Muscle layer of duodenum (tissue), 2 donors: Measurements from ENCODE around the gene ATXN7.

Source experiments
- H3K27ac ChIP-seq: one replicate; pipeline ENCODE4 v1.7.0; 2013; ENCODE audit warnings: mild to moderate bottlenecking, low read length
- H3K27me3 ChIP-seq: one replicate; pipeline ENCODE4 v1.7.0; 2013; ENCODE audit warnings: low read depth, mild to moderate bottlenecking, control low read depth, low read length
- H3K36me3 ChIP-seq, 2 donors: one replicate each; pipeline ENCODE4 v1.7.0; 2013; ENCODE audit warnings: low read length in 2 of 2, control low read depth in 1 of 2, mild to moderate bottlenecking in 1 of 2; ENCODE audit not compliant: insufficient read depth in 2 of 2, control insufficient read depth in 1 of 2
- H3K4me1 ChIP-seq, 2 donors: one replicate each; pipeline ENCODE4 v1.7.0; 2013; ENCODE audit warnings: low read length in 2 of 2, mild to moderate bottlenecking in 2 of 2, control low read depth in 1 of 2, moderate library complexity in 1 of 2; ENCODE audit not compliant: insufficient read depth in 2 of 2, control insufficient read depth in 1 of 2
- H3K4me3 ChIP-seq, 2 donors: one replicate each; pipeline ENCODE4 v1.7.0; 2013; ENCODE audit warnings: low read length in 2 of 2, low read depth in 1 of 2, mild to moderate bottlenecking in 1 of 2
- H3K9me3 ChIP-seq, 2 donors: one replicate each; pipeline ENCODE4 v1.7.0; 2013; ENCODE audit warnings: low read length in 2 of 2, control low read depth in 1 of 2, mild to moderate bottlenecking in 1 of 2; ENCODE audit not compliant: control insufficient read depth in 1 of 2
- donor health status: healthy.

Gene ATXN7

GRCh38 chr3:63955830-63956545 is 92.3 kb downstream of the ATXN7 start:
- Histone ChIP-seq H3K9me3 (no peaks in the 10 kb centered on the region), H3K4me3 (no peak overlapping the region), H3K4me1 (peaks cover 15 to 45% of the 10 kb centered on the region in 2 donors), H3K27me3 (no peaks in the 10 kb centered on the region), H3K27ac (no peak overlapping the region), H3K36me3 (peaks cover 3 to 4% of the 10 kb centered on the region in 2 donors)

GRCh38 chr3:63959146-63959545 is 95.5 kb downstream of the ATXN7 start:
- no peaks in the 10 kb centered on the region for H3K9me3 ChIP-seq
- H3K27me3 ChIP-seq, result no peaks in the 10 kb centered on the region
- no peak overlapping the region for H3K4me3 ChIP-seq
- peaks cover 9 to 38% of the 10 kb centered on the region in 2 donors for H3K4me1 ChIP-seq
- H3K27ac ChIP-seq, result no peak overlapping the region
- H3K36me3 ChIP-seq, result peaks cover 2 to 3% of the 10 kb centered on the region in 2 donors

- Histone ChIP-seq H3K36me3 (peaks cover 0 to 3% of the 10 kb centered on the region in 2 donors), H3K27ac (peak overlapping the region; percentile 12), H3K4me3 (peak overlapping the region; percentile 49 to 56), H3K27me3 (no peaks in the 10 kb centered on the region), H3K4me1 (peaks cover 9 to 48% of the 10 kb centered on the region in 2 donors), H3K9me3 (no peaks in the 10 kb centered on the region)
Observed at GRCh38 chr3:63960048-63960711, 96.5 kb downstream of the ATXN7 start.

GRCh38 chr3:63961891-63962290 is 98.2 kb downstream of the ATXN7 start:
- no peaks in the 10 kb centered on the region for H3K27me3 ChIP-seq
- no peak overlapping the region for H3K4me3 ChIP-seq
- H3K36me3 ChIP-seq, result no peaks in the 10 kb centered on the region
- peaks cover 9 to 45% of the 10 kb centered on the region in 2 donors for H3K4me1 ChIP-seq
- H3K9me3 ChIP-seq, result no peaks in the 10 kb centered on the region
- H3K27ac ChIP-seq, result no peak overlapping the region

- no peak overlapping the region for H3K4me3 ChIP-seq
- H3K27ac ChIP-seq, result no peak overlapping the region
- H3K9me3 ChIP-seq, result no peaks in the 10 kb centered on the region
- no peaks in the 10 kb centered on the region for H3K27me3 ChIP-seq
- no peaks in the 10 kb centered on the region for H3K36me3 ChIP-seq
- peaks cover 16 to 52% of the 10 kb centered on the region in 2 donors for H3K4me1 ChIP-seq
Observed at GRCh38 chr3:63963496-63963895, 99.8 kb downstream of the ATXN7 start.

- no peaks in the 10 kb centered on the region for H3K9me3 ChIP-seq
- H3K27ac ChIP-seq, result no peak overlapping the region
- no peak overlapping the region for H3K4me3 ChIP-seq
- H3K27me3 ChIP-seq, result no peaks in the 10 kb centered on the region
- H3K4me1 ChIP-seq, result peaks cover 18 to 52% of the 10 kb centered on the region in 2 donors
- H3K36me3 ChIP-seq, result no peaks in the 10 kb centered on the region
Observed at GRCh38 chr3:63964681-63965485, 101.2 kb downstream of the ATXN7 start.

- Histone ChIP-seq H3K27ac (no peak overlapping the region), H3K4me1 (peaks cover 23 to 54% of the 10 kb centered on the region in 2 donors), H3K27me3 (no peaks in the 10 kb centered on the region), H3K4me3 (no peak overlapping the region), H3K9me3 (no peaks in the 10 kb centered on the region), H3K36me3 (no peaks in the 10 kb centered on the region)
Observed at GRCh38 chr3:63966007-63966406, 102.3 kb downstream of the ATXN7 start.

- H3K9me3 ChIP-seq, result no peaks in the 10 kb centered on the region
- H3K4me3 ChIP-seq, result no peak overlapping the region
- H3K4me1 ChIP-seq, result peaks cover 26 to 62% of the 10 kb centered on the region in 2 donors
- H3K27me3 ChIP-seq, result no peaks in the 10 kb centered on the region
- no peaks in the 10 kb centered on the region for H3K36me3 ChIP-seq
- H3K27ac ChIP-seq, result peak overlapping the region; percentile 58
Observed at GRCh38 chr3:63966871-63967270, 103.2 kb downstream of the ATXN7 start.

- Histone ChIP-seq H3K36me3 (no peaks in the 10 kb centered on the region), H3K27ac (peak overlapping the region; percentile 58), H3K9me3 (no peaks in the 10 kb centered on the region), H3K4me3 (peak overlapping the region; percentile 45 to 50), H3K4me1 (peaks cover 26 to 69% of the 10 kb centered on the region in 2 donors), H3K27me3 (no peaks in the 10 kb centered on the region)
Observed at GRCh38 chr3:63967675-63968611, 104.3 kb downstream of the ATXN7 start.

GRCh38 chr3:63968612-63969350 is 105.1 kb downstream of the ATXN7 start:
- Histone ChIP-seq H3K36me3 (no peaks in the 10 kb centered on the region), H3K4me1 (peaks cover 26 to 69% of the 10 kb centered on the region in 2 donors), H3K9me3 (no peaks in the 10 kb centered on the region), H3K27me3 (no peaks in the 10 kb centered on the region), H3K4me3 (peak overlapping the region; percentile 45 to 50), H3K27ac (peak overlapping the region; percentile 58)
